GM21737 (cell line): ENCODE measurements around the gene SCYL1.
A peak's percentile ranks its signal among the peaks of the same experiment; 100 is the strongest.

Experiments used
- ATAC-seq: cut with Tn5 transposase; IDR thresholded peaks from one replicate; pipeline ENCODE4 v1.9.1; 2021; ENCODE audit warnings: mild to moderate bottlenecking, moderate library complexity; ENCODE audit not compliant: unreplicated experiment

The SCYL1 gene

GRCh38 chr11:65524741-65525545, at the start of gene SCYL1:
Gene SCYL1 (plus strand): TSS chr11:65525083. CDS start chr11:65525154, 71 bp downstream.
- peak; percentile 44 for ATAC-seq

GRCh38 chr11:65476632-65477148, 48.2 kb upstream of the SCYL1 start:
- ATAC-seq: no peak

GRCh38 chr11:65477149-65477965, 47.5 kb upstream of the SCYL1 start:
- ATAC-seq: peak; percentile 78

- ATAC-seq: no peak
Measured at GRCh38 chr11:65478388-65479183, 46.3 kb upstream of the SCYL1 start.

- ATAC-seq: no peak
Measured at GRCh38 chr11:65479184-65480145, 45.4 kb upstream of the SCYL1 start.

- ATAC-seq: no peak
Measured at GRCh38 chr11:65482306-65482850, 42.5 kb upstream of the SCYL1 start.

GRCh38 chr11:65485920-65486219, 39.0 kb upstream of the SCYL1 start:
- ATAC-seq: no peak

- no peak for ATAC-seq
Measured at GRCh38 chr11:65486570-65487466, 38.1 kb upstream of the SCYL1 start.

GRCh38 chr11:65487467-65488272, 37.2 kb upstream of the SCYL1 start:
- ATAC-seq: peak; percentile 55

GRCh38 chr11:65488273-65489034, 36.4 kb upstream of the SCYL1 start:
- no peak for ATAC-seq

GRCh38 chr11:65489035-65489705, 35.7 kb upstream of the SCYL1 start:
- no peak for ATAC-seq

GRCh38 chr11:65489706-65490320, 35.1 kb upstream of the SCYL1 start:
- no peak for ATAC-seq

- no peak for ATAC-seq
Measured at GRCh38 chr11:65491163-65491465, 33.8 kb upstream of the SCYL1 start.

GRCh38 chr11:65491614-65492386, 33.1 kb upstream of the SCYL1 start:
- no peak for ATAC-seq

GRCh38 chr11:65492387-65492636, 32.6 kb upstream of the SCYL1 start:
- ATAC-seq: no peak
